Activated naive CD4-positive, alpha-beta T cell treated with anti-CD3 and anti-CD28 coated beads, Interleukin-2, amount 10 ng/mL, durations not matched to agents 5 hours and 36 hours (primary cell): Measurements from ENCODE around the gene SF3B4. TPM values are rescaled to one million over a fixed set of nuclear protein-coding genes. Genes with fewer than 3 reads are reported as not detected.

ENCODE experiments used
- total RNA-seq, 2 experiments: library from RNA; stranded (reverse); gene quantifications; one replicate each; pipeline ENCODE4 v1.2.3, GENCODE V29; 2021

SF3B4 gene
- total RNA-seq, result 10 to 100 TPM; 79.3 to 80.9 TPM

GRCh38 chr1:149927563-149928400 lies at the start of gene SF3B4:
SF3B4 (minus strand) TSS chr1:149927803; CDS start chr1:149927759, 44 bp downstream.

GRCh38 chr1:149936170-149936991 lies 8.8 kb upstream of the SF3B4 start, which contains the start of gene MTMR11:
MTMR11 (minus strand) TSS chr1:149936879; CDS start chr1:149936647, 232 bp downstream.

GRCh38 chr1:149917571-149918144 lies 9.9 kb downstream of the SF3B4 start, which contains the start of gene SV2A:
SV2A (minus strand) TSS chr1:149917844; CDS start chr1:149913840, 4,004 bp downstream.

GRCh38 chr1:149899460-149900284 lies 27.9 kb downstream of the SF3B4 start, which contains the start of gene BOLA1:
BOLA1 (plus strand) TSS chr1:149899568; CDS start chr1:149900060, 492 bp downstream.

Other genes starting within 250 kb of the SF3B4 start
- not detected for gene FCGR1A, start 145.1 kb downstream of the SF3B4 start, total RNA-seq
- 10 to 100 TPM; 20.8 to 25.1 TPM for gene BOLA1, start 28.2 kb downstream of the SF3B4 start, total RNA-seq
- 10 to 100 TPM; 17.3 to 17.7 TPM for gene SV2A, start 10.0 kb downstream of the SF3B4 start, total RNA-seq
- 1 to 10 TPM; 7.2 to 9.4 TPM for gene MTMR11, start 9.1 kb upstream of the SF3B4 start, total RNA-seq
- gene OTUD7B, start 82.9 kb upstream of the SF3B4 start, total RNA-seq, result 1 to 10 TPM; 8.5 to 9.4 TPM
- 10 to 100 TPM; 30.5 to 32.6 TPM for gene VPS45, start 140.0 kb upstream of the SF3B4 start, total RNA-seq
- 10 to 100 TPM; 85.3 to 88.4 TPM for gene PLEKHO1, start 222.1 kb upstream of the SF3B4 start, total RNA-seq